GM18907 (cell line): Measurements from ENCODE around the gene COL1A2.

Experiments used
- ATAC-seq: cut with Tn5 transposase; IDR thresholded peaks from one replicate; pipeline ENCODE4 v1.9.1; 2021; ENCODE audit warnings: mild to moderate bottlenecking, moderate library complexity; ENCODE audit not compliant: unreplicated experiment

The COL1A2 gene

DNA sequence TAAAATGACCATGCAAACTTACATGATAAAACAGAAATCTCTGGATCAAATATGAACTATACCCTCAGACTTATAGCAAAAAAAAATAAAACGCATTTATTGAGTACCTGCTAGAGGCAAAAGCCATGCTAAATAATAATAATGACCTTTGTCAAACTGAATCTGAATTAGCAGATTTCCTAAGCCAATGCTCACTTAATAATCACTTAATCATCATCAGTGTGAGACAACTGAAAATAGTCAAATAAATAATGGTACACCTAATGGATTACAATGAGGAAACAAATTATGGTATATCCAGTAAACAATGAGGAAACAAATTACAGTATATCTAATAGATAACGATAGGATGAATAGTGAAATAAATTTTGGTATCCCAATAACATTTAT, 37.6 kb downstream of the COL1A2 start:
- no peak for ATAC-seq

DNA sequence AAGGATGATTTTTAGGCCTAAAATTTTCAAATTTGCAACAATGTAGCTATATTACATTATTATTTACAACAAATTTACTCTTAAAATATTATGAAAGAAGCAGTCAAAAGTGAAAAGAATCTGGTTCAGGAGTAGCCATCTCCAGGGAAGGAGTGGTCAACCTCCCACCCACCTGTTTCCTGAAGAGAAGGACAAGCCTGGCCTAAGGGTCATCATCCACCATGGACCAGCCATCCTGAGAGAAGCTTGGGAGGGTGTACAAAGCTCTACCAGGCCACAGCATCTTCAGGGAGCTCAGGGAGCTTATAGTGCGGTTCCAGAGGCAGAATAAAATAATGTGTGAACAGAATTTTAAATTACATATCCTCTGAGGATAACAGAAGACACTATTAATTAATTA, 38.1 kb downstream of the COL1A2 start:
- no peak for ATAC-seq

DNA sequence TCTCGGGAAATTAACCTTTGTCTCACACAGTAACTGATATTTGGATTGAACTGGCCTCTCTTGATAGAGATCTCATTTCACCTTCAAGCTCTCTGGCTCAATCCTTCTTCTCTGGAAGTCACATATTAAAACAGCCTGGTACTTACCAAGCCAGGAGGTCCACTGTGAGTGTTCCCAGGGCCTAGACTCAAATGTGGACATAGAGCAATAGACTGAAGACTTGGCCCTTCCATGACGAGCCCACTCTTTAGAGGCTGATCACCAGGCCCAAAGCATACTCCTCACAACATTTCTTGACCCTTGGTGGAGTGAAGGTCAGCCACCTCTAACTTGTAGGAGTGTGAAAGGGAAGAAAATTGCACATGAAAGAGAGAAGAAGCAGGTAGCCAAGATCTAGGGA, 38.5 kb downstream of the COL1A2 start:
- no peak for ATAC-seq

- no peak for ATAC-seq
These were observed 39.3 kb downstream of the COL1A2 start for GRCh38 chr7:94434042-94434441.

GRCh38 chr7:94436018-94436604, 41.4 kb downstream of the COL1A2 start:
- ATAC-seq = peak; percentile 94

GRCh38 chr7:94436700-94437099, 42.0 kb downstream of the COL1A2 start:
- no peak for ATAC-seq

DNA sequence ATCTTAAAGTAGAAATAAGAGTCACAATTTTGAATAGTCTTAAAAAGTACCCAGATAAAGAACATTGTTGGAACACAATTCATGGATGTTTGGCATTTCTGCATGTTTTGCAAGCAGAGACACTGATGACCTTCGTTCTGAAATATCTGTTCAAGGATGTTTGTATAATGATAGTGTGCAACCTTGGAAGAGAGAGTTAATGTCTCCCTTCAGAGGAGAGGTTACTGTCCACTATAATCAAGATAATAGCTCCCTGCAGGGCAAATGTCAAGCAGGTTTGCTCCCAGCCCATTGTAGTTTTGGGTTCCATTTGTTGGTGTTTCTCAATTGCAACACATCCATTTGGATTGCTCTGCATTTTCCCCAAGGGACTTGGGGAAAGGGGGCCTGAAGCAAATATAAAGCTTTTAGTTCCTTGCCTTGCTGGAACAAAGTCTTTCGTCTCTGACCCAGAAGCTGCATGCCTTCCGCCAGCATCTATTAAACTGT, 45.2 kb downstream of the COL1A2 start:
- ATAC-seq = no peak

GRCh38 chr7:94440451-94441039, 45.9 kb downstream of the COL1A2 start:
- no peak for ATAC-seq

DNA sequence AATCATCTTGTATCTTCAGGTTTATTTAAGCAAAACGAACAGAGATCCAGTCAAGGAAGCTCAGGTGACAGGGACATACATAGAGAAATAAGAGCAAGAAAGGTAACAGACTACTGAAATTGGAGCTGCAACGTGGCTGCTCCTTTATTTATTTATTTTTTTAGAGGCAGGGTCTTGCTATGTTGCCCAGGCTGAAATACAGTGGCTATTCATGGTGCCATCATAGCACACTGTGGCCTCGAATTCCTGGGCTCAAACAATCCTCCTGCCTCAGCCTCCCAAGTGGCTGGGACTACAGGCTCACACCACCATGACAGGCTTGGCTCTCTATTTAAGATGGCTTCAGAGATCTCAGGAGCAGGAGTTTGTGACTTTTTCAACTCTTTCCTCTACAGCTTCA, 46.4 kb downstream of the COL1A2 start:
- no peak for ATAC-seq

DNA sequence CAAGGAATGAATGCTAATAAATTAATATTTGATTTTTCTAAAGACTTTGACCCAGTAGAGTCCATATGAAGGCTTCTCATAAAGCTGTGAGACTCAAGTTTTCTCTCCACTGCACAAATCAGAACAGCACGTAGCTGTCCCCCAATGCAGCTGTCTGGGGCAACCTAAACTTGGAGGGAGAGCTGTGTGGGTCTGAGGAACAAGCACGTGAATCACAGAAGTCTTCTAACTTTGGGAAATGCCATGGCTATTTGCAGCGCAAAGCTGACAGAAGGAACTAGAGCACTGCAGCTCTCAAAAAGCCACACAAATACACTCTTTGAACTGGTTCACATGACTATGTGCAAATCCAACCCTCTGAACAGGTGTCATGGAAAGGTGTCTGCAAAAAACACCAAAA, 47.9 kb downstream of the COL1A2 start:
- ATAC-seq = no peak

DNA sequence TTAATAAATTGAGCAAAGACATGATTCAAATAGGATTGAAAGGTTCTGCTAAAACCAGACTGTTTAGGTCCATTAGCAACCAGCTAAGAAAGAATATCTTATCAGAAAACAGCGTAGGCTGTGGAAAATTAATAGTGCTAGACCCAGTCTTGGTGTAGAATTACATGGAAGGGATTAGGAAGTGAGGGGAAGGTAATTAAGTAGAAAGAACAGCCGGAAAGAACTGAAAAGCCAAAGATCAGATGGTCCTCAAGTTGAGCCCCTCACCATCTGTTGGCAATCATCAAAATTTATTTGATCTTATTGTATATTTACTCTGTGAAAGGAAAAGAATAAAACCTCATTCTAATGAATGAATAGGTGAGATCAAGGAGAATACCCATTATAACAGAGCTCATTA, 50.1 kb downstream of the COL1A2 start:
- ATAC-seq = no peak

DNA sequence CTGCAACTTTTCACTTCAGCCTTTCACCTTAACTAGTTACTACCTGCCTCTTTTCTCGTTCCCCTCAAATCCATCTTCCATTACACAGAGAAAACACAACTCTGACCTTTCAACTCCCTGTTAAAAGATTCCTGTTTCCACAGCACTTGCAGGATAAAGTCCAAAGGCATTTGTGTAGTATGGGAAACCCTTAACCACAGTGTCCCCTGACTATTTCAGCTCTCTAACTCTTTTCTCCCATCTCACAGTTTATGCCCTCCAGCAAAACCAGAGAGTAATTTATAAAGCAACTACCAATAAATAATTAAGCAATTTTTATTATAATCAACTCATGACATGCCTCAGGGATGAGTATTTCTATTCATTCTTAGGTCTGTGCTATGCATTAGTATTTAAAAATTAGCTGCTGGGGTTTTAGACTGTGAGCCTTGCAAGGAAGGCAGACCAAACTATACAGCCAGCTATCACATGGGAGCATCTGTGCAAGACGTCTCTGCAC, 51.0 kb downstream of the COL1A2 start:
- ATAC-seq = no peak

DNA sequence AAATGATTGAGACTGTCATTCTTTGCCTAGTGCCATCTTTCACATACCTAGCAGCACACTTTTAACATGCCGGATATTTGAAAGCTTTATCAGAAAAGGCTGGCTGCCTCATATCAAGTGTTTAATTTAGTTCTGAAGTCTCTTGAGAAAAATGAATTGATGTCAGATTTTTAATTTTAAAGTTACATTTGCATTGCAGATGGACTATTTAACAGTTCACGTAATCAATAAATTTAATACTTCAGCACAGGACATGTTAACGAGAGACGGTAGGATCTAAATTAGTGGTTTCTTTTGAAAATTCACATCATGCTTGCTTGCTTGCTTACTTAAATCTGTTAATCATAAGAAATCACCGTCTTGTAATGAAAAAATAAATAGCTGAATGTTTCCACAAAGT, 51.6 kb downstream of the COL1A2 start:
- ATAC-seq = no peak

DNA sequence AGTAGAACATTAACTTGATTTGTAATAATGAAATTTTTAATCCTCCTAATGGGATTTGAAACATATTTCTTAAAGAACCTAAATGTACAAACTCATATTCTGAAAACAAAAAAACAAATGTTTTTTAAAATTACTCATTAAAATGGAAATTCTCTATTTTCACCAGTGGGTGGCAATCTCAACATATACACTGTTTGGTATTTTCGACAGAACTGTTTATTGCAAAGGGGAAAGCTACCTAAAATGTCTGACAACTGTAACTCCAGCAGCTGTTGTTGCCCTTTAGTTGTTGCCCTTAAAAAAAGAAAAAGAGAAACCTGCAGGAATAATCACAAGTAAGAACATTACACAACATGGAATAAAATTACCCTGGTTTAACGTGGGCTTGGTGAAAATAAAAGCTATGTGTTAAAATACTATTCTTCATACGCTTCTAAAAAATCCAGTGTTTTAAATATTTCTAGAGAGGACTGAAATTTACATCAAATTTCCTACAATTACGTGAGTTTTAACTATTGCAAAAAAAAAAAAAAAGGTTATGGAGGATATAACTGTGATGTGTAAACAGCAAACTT, 54.5 kb downstream of the COL1A2 start:
- peak; percentile 77 for ATAC-seq

DNA sequence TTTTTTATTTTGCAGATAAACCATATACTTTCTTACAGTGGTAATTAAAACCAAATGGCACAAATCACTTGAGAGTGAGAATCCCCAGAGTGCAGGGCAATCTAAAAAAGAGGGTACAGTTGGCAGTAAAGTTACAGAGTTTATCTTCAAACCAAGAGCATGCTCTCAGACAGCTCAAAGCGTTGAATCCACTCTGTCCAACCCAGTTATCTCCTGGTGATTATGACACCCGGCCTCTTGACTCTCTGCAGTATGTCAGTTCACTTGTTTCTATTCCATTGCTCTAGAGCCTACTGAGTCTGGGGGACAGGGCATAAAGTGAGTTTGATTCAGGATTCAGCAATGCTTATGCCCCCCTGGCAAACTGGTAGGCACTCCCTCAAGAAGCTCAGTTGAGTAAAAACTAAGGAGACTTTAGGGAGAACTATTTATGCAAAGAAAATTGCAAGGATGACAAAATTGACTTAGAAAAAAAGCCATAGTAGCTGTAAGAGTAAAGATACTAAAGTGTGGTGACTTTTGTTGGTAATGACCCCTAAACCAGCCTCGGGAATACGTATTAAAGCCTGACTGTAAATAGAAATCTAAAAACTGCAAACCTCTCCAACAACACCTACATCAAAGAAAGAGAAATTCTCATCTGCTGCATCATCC, 55.5 kb downstream of the COL1A2 start:
- no peak for ATAC-seq

DNA sequence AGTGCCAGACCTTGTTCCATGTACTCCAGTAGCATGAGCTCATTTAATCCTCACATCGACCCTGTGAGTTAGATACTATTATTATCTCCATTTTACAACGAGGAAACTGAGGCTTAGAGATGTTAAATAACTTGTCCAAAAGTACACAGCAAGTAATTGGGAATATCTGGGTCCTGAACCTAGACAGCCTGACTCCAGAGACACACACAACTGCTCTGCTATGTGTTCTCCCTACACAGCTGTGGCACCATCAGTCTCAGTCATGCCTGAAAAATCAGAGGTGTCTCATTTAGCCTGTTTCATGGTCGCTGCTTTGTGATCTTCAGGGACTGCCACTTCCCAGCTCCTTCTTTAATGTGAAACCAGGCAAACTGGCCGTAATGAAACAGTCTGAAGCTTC, 56.5 kb downstream of the COL1A2 start:
- ATAC-seq = no peak

- ATAC-seq = no peak
These were observed 57.5 kb downstream of the COL1A2 start for GRCh38 chr7:94452239-94452638.

GRCh38 chr7:94453898-94454297, 59.2 kb downstream of the COL1A2 start:
- ATAC-seq = no peak

GRCh38 chr7:94458041-94458440, 63.3 kb downstream of the COL1A2 start:
- ATAC-seq = no peak

DNA sequence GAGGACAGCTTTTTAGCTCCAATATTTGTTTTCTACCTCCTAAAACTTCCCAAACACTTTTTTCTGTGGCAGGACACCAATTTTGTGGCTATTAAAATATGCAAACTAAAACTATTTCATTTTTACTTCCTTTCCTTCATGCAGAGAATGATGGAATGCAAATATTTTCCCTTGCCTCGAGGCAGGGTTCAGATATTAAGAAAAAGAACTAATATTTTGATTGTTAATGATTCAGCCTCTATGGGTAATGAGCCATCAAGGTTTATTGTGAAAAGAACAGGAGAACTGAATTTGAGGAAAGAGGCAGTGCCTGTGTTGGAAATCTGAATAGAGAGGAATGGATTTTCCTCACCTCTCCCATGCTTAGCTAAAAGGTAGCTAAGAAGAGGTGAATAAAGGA, 71.8 kb downstream of the COL1A2 start:
- ATAC-seq = no peak

DNA sequence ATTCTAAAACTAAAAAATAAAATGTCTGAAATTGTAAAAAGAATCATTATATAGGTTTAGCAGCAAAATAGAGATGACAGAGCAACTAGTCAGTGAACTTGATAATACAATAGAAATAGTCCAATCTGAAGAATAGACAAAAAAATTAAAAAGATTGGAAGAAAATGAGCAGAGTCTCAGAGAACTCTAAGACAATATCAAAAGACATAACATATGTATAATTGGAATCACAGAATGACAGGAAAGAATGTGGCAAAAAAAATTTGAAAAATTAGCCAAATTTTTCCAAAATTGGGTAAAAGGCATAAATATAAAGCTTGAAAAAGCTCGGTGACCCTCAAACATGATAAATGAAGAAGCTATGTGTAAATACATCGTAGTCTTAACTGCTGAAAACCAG, 76.9 kb downstream of the COL1A2 start:
- no peak for ATAC-seq

DNA sequence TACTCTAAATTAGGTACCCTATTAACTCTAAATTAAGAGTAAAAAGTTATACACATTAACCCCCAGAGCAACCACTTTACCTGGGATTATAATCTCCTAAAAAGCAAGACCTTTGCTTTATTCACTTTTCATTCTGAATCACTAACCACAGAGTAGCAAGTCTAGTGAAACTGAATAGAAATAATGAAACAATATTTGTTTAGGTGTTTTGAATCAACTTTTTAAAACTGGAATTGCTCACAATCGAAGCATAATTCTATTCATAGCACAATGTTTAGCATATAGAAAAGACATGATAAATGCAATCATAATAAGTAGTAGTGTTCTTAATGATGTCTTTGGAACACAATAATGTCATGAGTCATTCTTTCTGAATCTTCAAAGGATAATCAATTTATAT, 77.9 kb downstream of the COL1A2 start:
- ATAC-seq = no peak
